Measurements from ENCODE around the gene NDUFA13. TPM values are rescaled to one million over a fixed set of nuclear protein-coding genes. Genes with fewer than 3 reads are reported as not detected.

NDUFA13 gene
- total RNA-seq, 1 donor from 2014 or later = 1,367 TPM

Other genes starting within 250 kb of the NDUFA13 start
- gene TM6SF2, start 242.9 kb upstream of the NDUFA13 start, total RNA-seq = 0.32 TPM
- 37.2 TPM for gene SUGP1, start 195.7 kb upstream of the NDUFA13 start, total RNA-seq
- gene MAU2, start 195.4 kb upstream of the NDUFA13 start, total RNA-seq = 32.8 TPM
- gene GATAD2A, start 110.5 kb upstream of the NDUFA13 start, total RNA-seq = 24.3 TPM
- gene TSSK6, start 677 bp upstream of the NDUFA13 start, total RNA-seq = 0.67 TPM
- gene YJEFN3, start 12.7 kb downstream of the NDUFA13 start, total RNA-seq = 5.8 TPM
- gene CILP2, start 22.0 kb downstream of the NDUFA13 start, total RNA-seq = 0.40 TPM
- gene PBX4, start 102.5 kb downstream of the NDUFA13 start, total RNA-seq = not detected
- 1.7 TPM for gene LPAR2, start 112.0 kb downstream of the NDUFA13 start, total RNA-seq
- gene GMIP, start 127.4 kb downstream of the NDUFA13 start, total RNA-seq = 3.0 TPM
- 16.2 TPM for gene ATP13A1, start 147.5 kb downstream of the NDUFA13 start, total RNA-seq
- 2.9 TPM for gene ZNF101, start 152.6 kb downstream of the NDUFA13 start, total RNA-seq
- gene ZNF14, start 216.9 kb downstream of the NDUFA13 start, total RNA-seq = 3.2 TPM